ENCODE data around the gene GPSM3. TPM values are rescaled to one million over a fixed set of nuclear protein-coding genes. Genes with fewer than 3 reads are reported as not detected.

Gene GPSM3
- total RNA-seq, 1 experiment from 2014 or later = 11.8 TPM

DNA sequence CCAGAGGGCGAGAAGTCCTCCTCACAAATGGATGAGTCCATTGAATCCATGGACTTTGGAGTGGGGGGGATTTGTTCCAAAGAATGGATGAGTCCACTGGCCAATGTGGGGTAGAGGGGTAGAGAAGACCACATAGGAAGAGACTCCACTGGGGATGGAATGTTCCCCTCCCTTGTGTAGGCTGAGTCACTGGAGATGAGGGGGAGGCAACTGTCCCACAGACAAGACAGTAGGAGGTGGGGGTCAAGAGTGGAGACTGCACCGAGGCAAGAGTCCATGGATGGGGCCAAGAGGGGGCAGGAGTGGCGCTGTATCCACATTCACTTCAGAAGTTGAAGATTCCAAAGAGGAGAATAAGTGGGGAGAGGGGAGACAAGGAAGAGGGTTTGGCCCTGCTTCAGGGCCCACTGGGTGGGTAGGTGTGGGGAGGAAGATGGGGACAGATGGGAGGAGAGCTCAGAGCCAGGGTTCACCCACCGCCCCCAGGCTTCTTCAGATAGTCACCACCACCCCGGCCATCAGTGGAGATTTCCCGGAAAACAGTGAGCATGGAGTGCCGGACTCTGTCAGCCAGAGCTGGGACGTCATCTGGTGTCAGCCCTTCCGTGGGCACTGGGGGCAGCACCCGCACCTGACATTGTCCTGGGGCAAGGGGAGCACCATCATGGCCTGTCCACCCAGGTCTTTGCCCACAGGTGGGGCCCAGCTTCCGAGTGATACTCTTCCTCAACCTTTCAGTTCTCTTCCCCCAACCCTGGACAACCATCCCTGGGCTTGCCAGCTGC, 23.4 kb downstream of the GPSM3 start:
- Histone ChIP-seq H3K23me2 (ENCODE audit: insufficient read length, low read depth, low read length, poor library complexity, severe bottlenecking) (no peaks in the 10 kb centered on the region), H2BK12ac (ENCODE audit: insufficient read length, low read depth, low read length) (no peak overlapping the region), H2AK5ac (ENCODE audit: insufficient read length, low read length) (no peak overlapping the region), H4K8ac (replicated peaks; ENCODE audit: insufficient read length, low read depth, low read length) (no peak overlapping the region), H2AFZ (ENCODE audit: low read length) (no peak overlapping the region), H3K27me3 (ENCODE audit: insufficient read depth, low read length) (no peaks in the 10 kb centered on the region), H3K4me1 (ENCODE audit: insufficient read depth, low read length) (peaks cover 2% of the 10 kb centered on the region), H3K9me3 (ENCODE audit: control insufficient read depth, low read depth, low read length) (no peaks in the 10 kb centered on the region), H3T11ph (ENCODE audit: low read length) (no peak overlapping the region), H3K9ac (ENCODE audit: extremely low read depth, insufficient read length, low read length) (no peak overlapping the region), H4K91ac (ENCODE audit: insufficient read length, low read depth, low read length) (no peak overlapping the region), H3K23ac (ENCODE audit: insufficient read length, low read depth, low read length) (no peak overlapping the region), H3K4me2 (ENCODE audit: insufficient read depth, insufficient read length, low read length) (no peak overlapping the region), H3K79me2 (ENCODE audit: insufficient read depth, low read length) (peaks cover 2% of the 10 kb centered on the region; the same call in 1 of the 2 replicates), H3K79me1 (ENCODE audit: insufficient read depth, low read depth, low read length, poor library complexity, severe bottlenecking) (no peaks in the 10 kb centered on the region), H2BK120ac (ENCODE audit: low read depth, low read length, poor library complexity, severe bottlenecking) (no peak overlapping the region), H3K4ac (ENCODE audit: low read depth, low read length) (no peak overlapping the region), H3K18ac (ENCODE audit: insufficient read length, low read depth, low read length) (no peak overlapping the region), H2BK15ac (ENCODE audit: low read depth, low read length) (no peak overlapping the region), H3K56ac (ENCODE audit: insufficient read length, low read depth, low read length) (no peak overlapping the region), H4K20me1 (ENCODE audit: control insufficient read depth, insufficient read depth, insufficient read length) (peaks cover 2% of the 10 kb centered on the region), H3K27ac (ENCODE audit: insufficient read length, low read depth, low read length) (no peak overlapping the region), H4K5ac (ENCODE audit: insufficient read length, low read depth, low read length) (no peak overlapping the region), H3K14ac (ENCODE audit: insufficient read depth, low read length) (no peak overlapping the region), H2BK5ac (ENCODE audit: insufficient read length, low read length) (no peak overlapping the region), H2BK20ac (ENCODE audit: low read depth, low read length, poor library complexity, severe bottlenecking) (no peak overlapping the region)
- peak overlapping the region; percentile 14 to 57 (median 57); a peak in 3 of 7 replicates for H3K27ac Mint-ChIP-seq
- DNase-seq = no peak
- no CpG with 5 or more reads among the region's 11 CpGs for WGBS (ENCODE audit: extremely low coverage, insufficient read length, low lambda C conversion rate)
- peaks cover 40 to 72% (median 58%) of the 10 kb centered on the region in 3 experiments for H3K36me3 Mint-ChIP-seq (ENCODE audit: insufficient read depth in 1 of 3, low read depth in 3 of 3)
- H3K27me3 Mint-ChIP-seq (ENCODE audit: low read depth) = no peaks in the 10 kb centered on the region; the same call in 1 of the 2 replicates
- TF ChIP-seq, protein P1, sequence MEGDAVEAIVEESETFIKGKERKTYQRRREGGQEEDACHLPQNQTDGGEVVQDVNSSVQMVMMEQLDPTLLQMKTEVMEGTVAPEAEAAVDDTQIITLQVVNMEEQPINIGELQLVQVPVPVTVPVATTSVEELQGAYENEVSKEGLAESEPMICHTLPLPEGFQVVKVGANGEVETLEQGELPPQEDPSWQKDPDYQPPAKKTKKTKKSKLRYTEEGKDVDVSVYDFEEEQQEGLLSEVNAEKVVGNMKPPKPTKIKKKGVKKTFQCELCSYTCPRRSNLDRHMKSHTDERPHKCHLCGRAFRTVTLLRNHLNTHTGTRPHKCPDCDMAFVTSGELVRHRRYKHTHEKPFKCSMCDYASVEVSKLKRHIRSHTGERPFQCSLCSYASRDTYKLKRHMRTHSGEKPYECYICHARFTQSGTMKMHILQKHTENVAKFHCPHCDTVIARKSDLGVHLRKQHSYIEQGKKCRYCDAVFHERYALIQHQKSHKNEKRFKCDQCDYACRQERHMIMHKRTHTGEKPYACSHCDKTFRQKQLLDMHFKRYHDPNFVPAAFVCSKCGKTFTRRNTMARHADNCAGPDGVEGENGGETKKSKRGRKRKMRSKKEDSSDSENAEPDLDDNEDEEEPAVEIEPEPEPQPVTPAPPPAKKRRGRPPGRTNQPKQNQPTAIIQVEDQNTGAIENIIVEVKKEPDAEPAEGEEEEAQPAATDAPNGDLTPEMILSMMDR (conservative IDR thresholded peaks at IDR 0.05) = peak; percentile 18; the same call in 1 of the 3 replicates
- H3K4me3 Mint-ChIP-seq = no peak overlapping the region; a peak in 1 of 5 replicates
- no peaks in the 10 kb centered on the region for H3K9me3 Mint-ChIP-seq
- peaks cover 17 to 30% of the 10 kb centered on the region in 2 experiments for H3K4me1 Mint-ChIP-seq

Measured in H9 (cell line).